ENCODE data around the gene PLCH2. TPM values are rescaled to one million over a fixed set of nuclear protein-coding genes. Genes with fewer than 3 reads are reported as not detected.

Gene PLCH2
- total and polyA plus RNA-seq, 2 donors (not counting 3 experiments of a cell fraction or from before 2014, with no cell fraction given) = 0.19 to 0.31 TPM

- CTCF ChIA-PET = no interaction called here
- H3K36me3 ChIP-seq (ENCODE audit: control insufficient read depth in 2 of 2, extremely low read depth in 1 of 2, insufficient read depth in 2 of 2, low read length in 2 of 2) = peaks cover 3 to 24% of the 10 kb centered on the region in 2 experiments
- H3K9ac ChIP-seq (replicated peaks; ENCODE audit: extremely low read depth, insufficient read depth, low read length) = no peak overlapping the region
- H2AFZ ChIP-seq (ENCODE audit: low read depth, low read length) = no peak overlapping the region
- H3K9me1 ChIP-seq (replicated peaks; ENCODE audit: control insufficient read depth, extremely low read depth, insufficient read depth, low read length) = no peaks in the 10 kb centered on the region
- no peak overlapping the region for H3K4me3 ChIP-seq (replicated peaks in 1 of 3; ENCODE audit: insufficient read depth in 1 of 3, low read depth in 1 of 3, low read length in 3 of 3)
- DNase-seq (ENCODE audit: low read depth, low spot score) (no peak), FAIRE-seq (no peak)
- H3K4me2 ChIP-seq (ENCODE audit: insufficient read depth, low read length) = no peak overlapping the region
- peaks cover 40% of the 10 kb centered on the region for H3K79me2 ChIP-seq (ENCODE audit: control insufficient read depth, insufficient read depth, low read length)
- H3K27ac ChIP-seq (ENCODE audit: insufficient read depth, low read depth, low read length) = no peak overlapping the region
- no peak for TF ChIP-seq POLR2AphosphoS5 (IDR thresholded peaks at IDR 0.05; ENCODE audit: insufficient read depth, low read depth, low read length)
- TF ChIP-seq GATA2 (IDR thresholded peaks at IDR 0.05; ENCODE audit: insufficient read depth, insufficient read length, low read depth, low read length) = no peak
- POLR2A ChIA-PET = no interaction called here
- BruUV-seq (replicated peaks) = no TSS peak
- no peaks in the 10 kb centered on the region for H3K9me3 ChIP-seq (replicated peaks; ENCODE audit: control insufficient read depth, insufficient read depth, low read length)
- no peaks in the 10 kb centered on the region for H3K27me3 ChIP-seq (ENCODE audit: control insufficient read depth in 2 of 2, insufficient read depth in 2 of 2, low read length in 2 of 2)
- H3K4me1 ChIP-seq (ENCODE audit: control insufficient read depth, extremely low read depth, insufficient read depth, low read length) = peaks cover 17% of the 10 kb centered on the region
- H4K20me1 ChIP-seq (replicated peaks; ENCODE audit: control insufficient read depth, extremely low read depth, insufficient read depth, low read length) = no peaks in the 10 kb centered on the region
- intact Hi-C loops (cut with micrococcal nuclease) = no loop called here
- dilution Hi-C loops (cut with MboI; ENCODE audit: extremely low pct_ligation_motif_present, low sequenced_read_pairs) = no loop called here
Observed at GRCh38 chr1:2523191-2523890, 47.3 kb downstream of the PLCH2 start.

- BruUV-seq (replicated peaks) = no TSS peak
- Histone ChIP-seq H3K27me3 (ENCODE audit: control insufficient read depth in 2 of 2, insufficient read depth in 2 of 2, low read length in 2 of 2) (peaks cover 0 to 3% of the 10 kb centered on the region in 2 experiments), H3K4me1 (ENCODE audit: control insufficient read depth, extremely low read depth, insufficient read depth, low read length) (peaks cover 17% of the 10 kb centered on the region), H3K36me3 (ENCODE audit: control insufficient read depth in 2 of 2, extremely low read depth in 1 of 2, insufficient read depth in 2 of 2, low read length in 2 of 2) (peaks cover 3 to 17% of the 10 kb centered on the region in 2 experiments), H3K9me3 (replicated peaks; ENCODE audit: control insufficient read depth, insufficient read depth, low read length) (no peaks in the 10 kb centered on the region), H2AFZ (ENCODE audit: low read depth, low read length) (no peak overlapping the region), H3K27ac (ENCODE audit: insufficient read depth, low read depth, low read length) (no peak overlapping the region), H3K4me3 (replicated peaks in 1 of 3; ENCODE audit: insufficient read depth in 1 of 3, low read depth in 1 of 3, low read length in 3 of 3) (no peak overlapping the region), H4K20me1 (replicated peaks; ENCODE audit: control insufficient read depth, extremely low read depth, insufficient read depth, low read length) (no peaks in the 10 kb centered on the region), H3K9me1 (replicated peaks; ENCODE audit: control insufficient read depth, extremely low read depth, insufficient read depth, low read length) (no peaks in the 10 kb centered on the region), H3K9ac (replicated peaks; ENCODE audit: extremely low read depth, insufficient read depth, low read length) (no peak overlapping the region), H3K79me2 (ENCODE audit: control insufficient read depth, insufficient read depth, low read length) (peaks cover 40% of the 10 kb centered on the region), H3K4me2 (ENCODE audit: insufficient read depth, low read length) (peak overlapping the region; percentile 1)
- intact Hi-C loops (cut with micrococcal nuclease) (no loop called here), dilution Hi-C loops (cut with MboI; ENCODE audit: extremely low pct_ligation_motif_present, low sequenced_read_pairs) (no loop called here)
- TF ChIP-seq EZH2 (IDR thresholded peaks at IDR 0.05; ENCODE audit: borderline replicate concordance, low read depth, low read length, severe bottlenecking) (no peak), POLR2A (IDR thresholded peaks at IDR 0.05; ENCODE audit: low read depth, low read length) (no peak), MYC (IDR thresholded peaks at IDR 0.05; ENCODE audit: low read depth, low read length) (no peak), POLR2AphosphoS5 (IDR thresholded peaks at IDR 0.05; ENCODE audit: insufficient read depth, low read depth, low read length) (no peak), GATA2 (IDR thresholded peaks at IDR 0.05; ENCODE audit: insufficient read depth, insufficient read length, low read depth, low read length) (no peak), MAX (IDR thresholded peaks at IDR 0.05; ENCODE audit: insufficient read depth, insufficient read length) (no peak), JUN (IDR thresholded peaks at IDR 0.05; ENCODE audit: borderline replicate concordance, insufficient read depth, insufficient read length, low read depth) (no peak)
- POLR2A ChIA-PET = no interaction called here
- no peak for DNase-seq (ENCODE audit: low read depth, low spot score)
- CTCF ChIA-PET = interaction anchor here (1.0 to 1.5 kb wide), 2 partner anchors 17 to 109 kb away, joined by 3 read pairs; no protein-coding TSS in a partner anchor
- FAIRE-seq = no peak
Observed at GRCh38 chr1:2523891-2524609, 48.0 kb downstream of the PLCH2 start.

Measured in endothelial cell of umbilical vein (primary cell).